Measurements from ENCODE around the gene CTBP1.
"Not testable (repeated sequence)": the region's sequence is repeated elsewhere in the genome, so short reads cannot be mapped to it uniquely, and the experiment has no call there.

CTBP1 gene

GRCh38 chr4:1248245-1249147 lies at the start of gene CTBP1:
CTBP1 (minus strand) TSS chr4:1249130; CDS start chr4:1241331, 7,799 bp downstream.
- DNase-seq = peak; percentile 69

- DNase-seq = no peak
These were observed 49.5 kb upstream of the CTBP1 start for GRCh38 chr4:1298461-1298860.

DNA sequence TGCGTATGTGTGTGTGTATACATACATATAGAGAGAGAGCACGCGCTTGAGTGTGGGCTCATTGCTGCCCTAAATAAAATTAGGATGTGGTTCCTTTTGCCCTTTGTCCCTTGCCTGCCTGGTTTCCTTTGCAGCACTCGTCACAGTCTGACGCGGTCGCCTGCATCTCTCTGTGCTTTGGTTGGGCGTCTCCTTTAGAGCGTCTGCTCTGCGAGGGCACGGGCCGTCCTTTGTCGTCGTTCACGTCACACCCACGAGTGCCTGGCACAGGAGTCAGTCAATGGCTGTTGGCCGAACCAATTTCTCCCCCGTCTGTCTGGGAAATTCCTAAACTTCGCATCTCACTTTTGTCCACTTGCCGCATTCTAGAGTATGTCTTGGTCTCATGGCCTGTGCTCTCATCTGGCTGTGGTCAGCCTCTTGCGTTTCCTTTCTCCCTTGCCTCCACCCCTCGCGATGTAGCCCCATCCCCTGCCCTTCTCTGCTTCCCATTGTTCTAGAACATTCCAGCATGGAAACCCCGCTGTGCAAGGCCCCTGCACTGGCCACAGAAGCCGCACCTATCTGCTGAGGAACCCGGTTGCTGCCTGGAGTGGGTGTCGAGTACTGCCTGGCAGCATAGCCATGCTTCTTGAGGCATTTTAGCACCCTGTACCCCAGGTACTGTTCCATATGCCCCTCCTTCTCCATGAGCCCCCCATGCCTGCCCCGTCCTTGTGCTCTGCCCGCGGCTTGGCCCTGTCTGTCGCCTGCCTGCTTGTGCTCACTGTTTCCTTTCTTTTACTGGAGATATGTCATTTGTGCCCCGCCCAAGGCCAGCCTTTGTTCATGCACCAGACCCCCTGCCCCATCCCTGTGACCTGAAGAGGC lies 48.8 kb upstream of the CTBP1 start:
- no peak for DNase-seq

- DNase-seq = no peak
These were observed 48.1 kb upstream of the CTBP1 start for GRCh38 chr4:1297023-1297395.

- DNase-seq = no peak
These were observed 47.5 kb upstream of the CTBP1 start for GRCh38 chr4:1296324-1297022.

- no peak for DNase-seq
These were observed 46.6 kb upstream of the CTBP1 start for GRCh38 chr4:1295405-1296055.

- DNase-seq = no peak
These were observed 46.0 kb upstream of the CTBP1 start for GRCh38 chr4:1294891-1295290.

GRCh38 chr4:1294424-1294823 lies 45.5 kb upstream of the CTBP1 start:
- no peak for DNase-seq

- DNase-seq = no peak
These were observed 45.1 kb upstream of the CTBP1 start for GRCh38 chr4:1293991-1294390.

- peak; percentile 43 for DNase-seq
These were observed 44.6 kb upstream of the CTBP1 start for GRCh38 chr4:1293531-1293941.

GRCh38 chr4:1292703-1293011 lies 43.7 kb upstream of the CTBP1 start:
- not testable (repeated sequence) for DNase-seq

- no peak for DNase-seq
These were observed 43.2 kb upstream of the CTBP1 start for GRCh38 chr4:1291996-1292702.

- DNase-seq = no peak
These were observed 42.2 kb upstream of the CTBP1 start for GRCh38 chr4:1291091-1291490.

DNA sequence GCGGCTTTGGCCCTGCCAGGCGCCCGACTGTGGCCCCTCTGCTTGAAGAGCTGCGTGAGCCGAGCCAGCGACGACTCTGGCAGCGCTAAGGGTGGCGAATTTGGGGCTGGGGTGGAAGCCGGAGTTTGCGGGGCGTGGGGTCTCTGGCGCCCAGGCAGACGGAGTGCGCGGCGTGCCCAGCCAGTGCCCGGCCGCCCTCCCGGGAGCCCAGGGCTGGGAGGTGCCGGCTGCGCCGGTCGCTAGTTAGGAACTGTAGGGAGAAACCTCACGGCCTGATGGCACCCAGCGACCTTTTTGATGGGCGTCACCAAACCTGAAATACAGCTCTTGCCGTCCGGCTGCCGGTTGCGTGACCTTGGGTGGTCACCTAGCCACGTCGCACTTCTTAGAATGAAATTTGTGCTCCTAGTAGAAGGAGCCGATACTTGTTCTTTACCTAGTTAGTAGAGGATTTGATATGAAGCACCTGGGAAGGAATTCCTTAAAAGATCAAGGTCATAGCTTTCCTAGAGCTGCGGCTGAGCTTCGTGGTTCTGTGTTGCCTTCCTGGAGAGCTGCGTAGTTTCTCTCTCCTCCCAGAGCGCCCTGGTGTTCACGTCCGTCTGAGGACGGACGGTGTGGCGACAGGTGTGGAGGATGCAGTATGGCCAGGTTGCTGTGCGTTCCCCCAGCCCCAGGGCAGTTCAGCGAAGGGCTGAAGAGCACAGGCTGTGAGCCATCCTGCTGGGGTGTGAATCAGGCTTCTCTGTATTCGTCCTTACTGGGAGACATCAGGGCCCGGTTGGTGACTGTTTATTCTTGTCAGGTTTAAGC lies 41.4 kb upstream of the CTBP1 start:
- DNase-seq = no peak

GRCh38 chr4:1289207-1290164 lies 40.6 kb upstream of the CTBP1 start, which contains the start of gene MAEA:
MAEA (plus strand) TSS chr4:1289891; CDS start chr4:1289914, 23 bp downstream.
- DNase-seq = peak; percentile 94

- no peak for DNase-seq
These were observed 39.9 kb upstream of the CTBP1 start for GRCh38 chr4:1288786-1289185.

GRCh38 chr4:1285790-1286553 lies 37.0 kb upstream of the CTBP1 start:
- no peak for DNase-seq

DNA sequence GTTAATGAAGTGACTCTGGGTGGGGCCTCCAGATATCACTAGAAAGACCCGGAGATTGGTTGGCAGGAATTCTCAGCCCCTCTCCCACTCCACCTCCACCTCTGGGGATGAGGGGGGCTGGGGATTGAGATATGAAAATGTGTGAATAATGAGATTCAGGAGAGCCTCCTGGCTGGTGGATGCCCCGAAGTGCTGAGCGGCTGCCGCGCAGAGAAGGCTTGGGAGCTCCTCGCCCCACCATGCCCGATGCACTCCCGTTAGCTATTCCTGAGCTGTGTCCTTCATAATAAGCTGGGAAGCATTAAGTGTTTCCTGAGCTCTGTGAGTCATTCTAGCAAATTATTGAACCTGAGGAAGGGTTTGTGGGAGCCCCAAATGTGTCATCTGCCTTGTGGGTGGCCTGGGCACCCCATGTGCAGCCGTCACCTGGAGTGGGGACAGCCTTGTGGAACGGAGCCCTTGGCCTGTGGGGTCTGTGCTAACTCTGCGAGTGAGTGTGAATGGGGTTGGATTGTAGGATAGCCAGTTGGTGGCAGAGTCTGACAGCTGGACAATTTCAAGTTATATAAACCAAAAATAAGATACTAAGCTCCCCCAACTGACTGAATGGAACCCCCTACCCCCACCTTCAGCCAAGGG lies 36.3 kb upstream of the CTBP1 start:
- no peak for DNase-seq

- DNase-seq = no peak
These were observed 34.8 kb upstream of the CTBP1 start for GRCh38 chr4:1283711-1284110.
